Measurements from ENCODE around the gene COL11A1. TPM values are rescaled to one million over a fixed set of nuclear protein-coding genes. Genes with fewer than 3 reads are reported as not detected.

COL11A1 gene
- total RNA-seq, 2 experiments from 2014 or later: 0.22 TPM; not detected in 1

DNA sequence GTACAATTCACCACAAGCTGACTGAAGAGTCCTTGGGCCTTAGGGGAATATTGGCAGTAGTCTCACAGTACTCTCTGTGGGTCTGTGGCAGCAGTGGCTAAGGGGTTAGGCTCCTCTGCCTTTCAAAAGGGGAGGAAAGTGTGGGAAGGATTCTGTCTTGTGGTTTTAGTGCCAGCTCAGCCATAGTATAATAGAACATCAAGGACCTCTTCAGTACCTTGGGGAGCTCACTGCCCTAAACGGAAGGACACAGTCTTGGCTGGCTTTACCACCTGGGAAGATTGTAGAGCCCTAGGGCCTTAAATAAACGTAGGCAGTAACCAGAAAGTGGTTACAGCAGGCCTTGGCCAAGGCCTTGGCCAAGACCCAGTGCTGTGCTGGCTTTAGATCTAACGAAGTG, 265.7 kb downstream of the COL11A1 start:
- TF ChIP-seq, protein P1, sequence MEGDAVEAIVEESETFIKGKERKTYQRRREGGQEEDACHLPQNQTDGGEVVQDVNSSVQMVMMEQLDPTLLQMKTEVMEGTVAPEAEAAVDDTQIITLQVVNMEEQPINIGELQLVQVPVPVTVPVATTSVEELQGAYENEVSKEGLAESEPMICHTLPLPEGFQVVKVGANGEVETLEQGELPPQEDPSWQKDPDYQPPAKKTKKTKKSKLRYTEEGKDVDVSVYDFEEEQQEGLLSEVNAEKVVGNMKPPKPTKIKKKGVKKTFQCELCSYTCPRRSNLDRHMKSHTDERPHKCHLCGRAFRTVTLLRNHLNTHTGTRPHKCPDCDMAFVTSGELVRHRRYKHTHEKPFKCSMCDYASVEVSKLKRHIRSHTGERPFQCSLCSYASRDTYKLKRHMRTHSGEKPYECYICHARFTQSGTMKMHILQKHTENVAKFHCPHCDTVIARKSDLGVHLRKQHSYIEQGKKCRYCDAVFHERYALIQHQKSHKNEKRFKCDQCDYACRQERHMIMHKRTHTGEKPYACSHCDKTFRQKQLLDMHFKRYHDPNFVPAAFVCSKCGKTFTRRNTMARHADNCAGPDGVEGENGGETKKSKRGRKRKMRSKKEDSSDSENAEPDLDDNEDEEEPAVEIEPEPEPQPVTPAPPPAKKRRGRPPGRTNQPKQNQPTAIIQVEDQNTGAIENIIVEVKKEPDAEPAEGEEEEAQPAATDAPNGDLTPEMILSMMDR (conservative IDR thresholded peaks at IDR 0.05; ENCODE audit: low read length): no peak
- TF ChIP-seq EZH2phosphoT487 (IDR thresholded peaks at IDR 0.05; ENCODE audit: borderline replicate concordance, low read depth, low read length): no peak
- H3K9me3 ChIP-seq (ENCODE audit: low read length): no peaks in the 10 kb centered on the region
- H2AFZ ChIP-seq (ENCODE audit: low read length): no peak overlapping the region
- no peak overlapping the region for H3K4me2 ChIP-seq (ENCODE audit: low read length)
- CTCF ChIA-PET (ENCODE audit: unreplicated experiment): no interaction called here
- POLR2A ChIA-PET: no interaction called here
- H3K4me3 ChIP-seq (ENCODE audit: low read depth, low read length, poor library complexity, severe bottlenecking): no peak overlapping the region
- H3K4me1 ChIP-seq (ENCODE audit: insufficient read depth, low read length, poor library complexity, severe bottlenecking): no peaks in the 10 kb centered on the region
- H3K9me2 ChIP-seq (ENCODE audit: insufficient read depth, low read length): no peaks in the 10 kb centered on the region
- H4K20me1 ChIP-seq (ENCODE audit: insufficient read depth, low read length): no peaks in the 10 kb centered on the region
- BruUV-seq (replicated peaks): no TSS peak
- H3K27ac ChIP-seq (ENCODE audit: low read depth, low read length, poor library complexity, severe bottlenecking): no peak overlapping the region
- intact Hi-C loops (cut with micrococcal nuclease; ENCODE audit: unreplicated experiment): no loop called here
- H3K36me3 ChIP-seq (ENCODE audit: insufficient read depth, low read length): no peaks in the 10 kb centered on the region
- no peak for DNase-seq (ENCODE audit: low spot score)
- no peaks in the 10 kb centered on the region for H3K79me2 ChIP-seq (ENCODE audit: insufficient read depth, low read depth, low read length)

GRCh38 chr1:102840741-102841140, 267.6 kb downstream of the COL11A1 start:
- no peaks in the 10 kb centered on the region for H4K20me1 ChIP-seq (ENCODE audit: insufficient read depth, low read length)
- no peak overlapping the region for H3K27ac ChIP-seq (ENCODE audit: low read depth, low read length, poor library complexity, severe bottlenecking)
- CTCF ChIA-PET (ENCODE audit: unreplicated experiment): no interaction called here
- no peaks in the 10 kb centered on the region for H3K36me3 ChIP-seq (ENCODE audit: insufficient read depth, low read length)
- no peak overlapping the region for H3K4me3 ChIP-seq (ENCODE audit: low read depth, low read length, poor library complexity, severe bottlenecking)
- no peaks in the 10 kb centered on the region for H3K9me3 ChIP-seq (ENCODE audit: low read length)
- no peaks in the 10 kb centered on the region for H3K9me2 ChIP-seq (ENCODE audit: insufficient read depth, low read length)
- BruUV-seq (replicated peaks): no TSS peak
- H3K79me2 ChIP-seq (ENCODE audit: insufficient read depth, low read depth, low read length): no peaks in the 10 kb centered on the region
- H2AFZ ChIP-seq (ENCODE audit: low read length): no peak overlapping the region
- H3K4me2 ChIP-seq (ENCODE audit: low read length): no peak overlapping the region
- no peak for DNase-seq (ENCODE audit: low spot score)
- no peaks in the 10 kb centered on the region for H3K4me1 ChIP-seq (ENCODE audit: insufficient read depth, low read length, poor library complexity, severe bottlenecking)
- no peak for TF ChIP-seq EZH2phosphoT487 (IDR thresholded peaks at IDR 0.05; ENCODE audit: borderline replicate concordance, low read depth, low read length)
- TF ChIP-seq, protein P1 (conservative IDR thresholded peaks at IDR 0.05; ENCODE audit: low read length): no peak
- POLR2A ChIA-PET: no interaction called here
- intact Hi-C loops (cut with micrococcal nuclease; ENCODE audit: unreplicated experiment): no loop called here

DNA sequence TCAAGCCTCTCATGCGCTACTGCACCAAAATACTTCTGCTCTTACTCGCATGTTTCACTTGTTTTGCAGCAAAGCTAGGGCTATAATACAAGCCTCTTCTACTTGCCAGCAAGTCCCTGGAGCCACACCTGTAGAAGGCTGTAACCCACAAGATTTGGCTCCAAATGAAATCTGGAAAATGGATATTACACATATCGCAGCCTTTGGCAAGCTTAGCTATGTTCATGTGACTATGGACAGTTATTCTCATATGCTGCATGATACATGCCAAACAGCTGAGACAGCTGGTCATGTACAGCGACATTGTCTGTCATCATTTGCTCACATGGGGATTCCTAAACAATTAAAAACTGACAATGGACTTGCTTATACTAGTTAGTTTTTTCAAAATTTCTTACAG, 270.3 kb downstream of the COL11A1 start:
- H3K79me2 ChIP-seq (ENCODE audit: insufficient read depth, low read depth, low read length): no peaks in the 10 kb centered on the region
- no TSS peak for BruUV-seq (replicated peaks)
- H3K36me3 ChIP-seq (ENCODE audit: insufficient read depth, low read length): no peaks in the 10 kb centered on the region
- intact Hi-C loops (cut with micrococcal nuclease; ENCODE audit: unreplicated experiment): no loop called here
- H3K9me3 ChIP-seq (ENCODE audit: low read length): no peaks in the 10 kb centered on the region
- H3K9me2 ChIP-seq (ENCODE audit: insufficient read depth, low read length): no peaks in the 10 kb centered on the region
- H2AFZ ChIP-seq (ENCODE audit: low read length): no peak overlapping the region
- H3K4me3 ChIP-seq (ENCODE audit: low read depth, low read length, poor library complexity, severe bottlenecking): no peak overlapping the region
- no peak for TF ChIP-seq EZH2phosphoT487 (IDR thresholded peaks at IDR 0.05; ENCODE audit: borderline replicate concordance, low read depth, low read length)
- TF ChIP-seq, protein P1 (conservative IDR thresholded peaks at IDR 0.05; ENCODE audit: low read length): no peak
- no peak overlapping the region for H3K27ac ChIP-seq (ENCODE audit: low read depth, low read length, poor library complexity, severe bottlenecking)
- H4K20me1 ChIP-seq (ENCODE audit: insufficient read depth, low read length): no peaks in the 10 kb centered on the region
- no peak overlapping the region for H3K4me2 ChIP-seq (ENCODE audit: low read length)
- CTCF ChIA-PET (ENCODE audit: unreplicated experiment): no interaction called here
- POLR2A ChIA-PET: no interaction called here
- no peaks in the 10 kb centered on the region for H3K4me1 ChIP-seq (ENCODE audit: insufficient read depth, low read length, poor library complexity, severe bottlenecking)
- no peak for DNase-seq (ENCODE audit: low spot score)
